ENCODE measurements around the gene POU6F2.

Gene POU6F2

GRCh38 chr7:39202041-39202440, 224.3 kb downstream of the POU6F2 start:
- no peak for DNase-seq (ENCODE audit: low spot score)
- in situ Hi-C loops (cut with MboI; ENCODE audit: low pct_unique_long_range_greater_than_20kb, low sequenced_read_pairs, unreplicated experiment): no loop called here
- TF ChIP-seq, protein P1, sequence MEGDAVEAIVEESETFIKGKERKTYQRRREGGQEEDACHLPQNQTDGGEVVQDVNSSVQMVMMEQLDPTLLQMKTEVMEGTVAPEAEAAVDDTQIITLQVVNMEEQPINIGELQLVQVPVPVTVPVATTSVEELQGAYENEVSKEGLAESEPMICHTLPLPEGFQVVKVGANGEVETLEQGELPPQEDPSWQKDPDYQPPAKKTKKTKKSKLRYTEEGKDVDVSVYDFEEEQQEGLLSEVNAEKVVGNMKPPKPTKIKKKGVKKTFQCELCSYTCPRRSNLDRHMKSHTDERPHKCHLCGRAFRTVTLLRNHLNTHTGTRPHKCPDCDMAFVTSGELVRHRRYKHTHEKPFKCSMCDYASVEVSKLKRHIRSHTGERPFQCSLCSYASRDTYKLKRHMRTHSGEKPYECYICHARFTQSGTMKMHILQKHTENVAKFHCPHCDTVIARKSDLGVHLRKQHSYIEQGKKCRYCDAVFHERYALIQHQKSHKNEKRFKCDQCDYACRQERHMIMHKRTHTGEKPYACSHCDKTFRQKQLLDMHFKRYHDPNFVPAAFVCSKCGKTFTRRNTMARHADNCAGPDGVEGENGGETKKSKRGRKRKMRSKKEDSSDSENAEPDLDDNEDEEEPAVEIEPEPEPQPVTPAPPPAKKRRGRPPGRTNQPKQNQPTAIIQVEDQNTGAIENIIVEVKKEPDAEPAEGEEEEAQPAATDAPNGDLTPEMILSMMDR (IDR thresholded peaks at IDR 0.05; ENCODE audit: extremely low read depth, insufficient read depth, missing control alignments): no peak

DNA sequence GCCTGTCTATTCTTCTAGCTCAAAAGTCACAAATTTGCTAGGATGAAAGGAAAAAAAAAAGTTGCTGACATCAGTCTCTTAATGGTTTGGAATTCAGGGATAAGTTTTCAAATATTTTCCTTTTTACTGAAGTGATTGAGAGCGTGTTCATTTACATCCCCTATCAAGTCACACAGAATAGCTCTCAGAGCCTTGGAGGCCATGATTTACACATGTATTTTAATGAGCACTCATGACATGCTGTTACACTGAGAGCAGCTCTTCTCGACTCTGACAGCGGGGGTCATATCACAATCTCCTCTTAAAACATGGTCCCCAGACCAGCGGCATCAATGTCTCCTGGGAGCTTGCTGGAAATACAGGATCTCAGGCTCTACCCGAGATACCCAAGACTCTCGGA, 232.7 kb downstream of the POU6F2 start:
- no peak for DNase-seq (ENCODE audit: low spot score)
- TF ChIP-seq, protein P1 (IDR thresholded peaks at IDR 0.05; ENCODE audit: extremely low read depth, insufficient read depth, missing control alignments): no peak
- in situ Hi-C loops (cut with MboI; ENCODE audit: low pct_unique_long_range_greater_than_20kb, low sequenced_read_pairs, unreplicated experiment): no loop called here

GRCh38 chr7:39211581-39211980, 233.9 kb downstream of the POU6F2 start:
- in situ Hi-C loops (cut with MboI; ENCODE audit: low pct_unique_long_range_greater_than_20kb, low sequenced_read_pairs, unreplicated experiment): no loop called here
- TF ChIP-seq, protein P1 (IDR thresholded peaks at IDR 0.05; ENCODE audit: extremely low read depth, insufficient read depth, missing control alignments): no peak

GRCh38 chr7:39212876-39213275, 235.2 kb downstream of the POU6F2 start:
- DNase-seq (ENCODE audit: low spot score): no peak
- TF ChIP-seq, protein P1 (IDR thresholded peaks at IDR 0.05; ENCODE audit: extremely low read depth, insufficient read depth, missing control alignments): no peak
- in situ Hi-C loops (cut with MboI; ENCODE audit: low pct_unique_long_range_greater_than_20kb, low sequenced_read_pairs, unreplicated experiment): no loop called here

More at GRCh38 chr7:39211581-39211980, 233.9 kb downstream of the POU6F2 start:
- DNase-seq (ENCODE audit: low spot score): no peak

DNA sequence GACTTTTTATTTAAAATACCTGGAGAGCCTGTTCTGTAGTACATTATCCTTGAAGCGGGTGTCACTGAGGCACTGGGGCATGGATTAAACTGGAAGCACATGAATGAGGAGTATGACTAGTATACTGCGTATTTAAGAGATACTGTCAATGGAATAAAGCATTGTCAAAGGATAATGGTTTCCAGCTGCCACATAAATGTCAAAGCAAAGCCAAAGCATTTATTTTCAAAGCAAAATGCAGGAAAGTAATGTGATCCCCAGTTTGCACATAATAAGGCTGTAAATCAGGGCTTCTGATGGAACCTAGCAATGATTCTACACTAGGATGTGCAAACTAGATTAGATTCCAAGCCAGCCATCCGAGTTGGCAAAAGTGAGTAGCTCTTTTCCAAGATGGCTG, 240.1 kb downstream of the POU6F2 start:
- TF ChIP-seq, protein P1 (IDR thresholded peaks at IDR 0.05; ENCODE audit: extremely low read depth, insufficient read depth, missing control alignments): no peak
- in situ Hi-C loops (cut with MboI; ENCODE audit: low pct_unique_long_range_greater_than_20kb, low sequenced_read_pairs, unreplicated experiment): no loop called here

GRCh38 chr7:39219869-39220268, 242.2 kb downstream of the POU6F2 start:
- in situ Hi-C loops (cut with MboI; ENCODE audit: low pct_unique_long_range_greater_than_20kb, low sequenced_read_pairs, unreplicated experiment): no loop called here
- DNase-seq (ENCODE audit: low spot score): no peak
- TF ChIP-seq, protein P1 (IDR thresholded peaks at IDR 0.05; ENCODE audit: extremely low read depth, insufficient read depth, missing control alignments): no peak

More for the DNA sequence above, 240.1 kb downstream of the POU6F2 start:
- DNase-seq (ENCODE audit: low spot score): no peak

DNA sequence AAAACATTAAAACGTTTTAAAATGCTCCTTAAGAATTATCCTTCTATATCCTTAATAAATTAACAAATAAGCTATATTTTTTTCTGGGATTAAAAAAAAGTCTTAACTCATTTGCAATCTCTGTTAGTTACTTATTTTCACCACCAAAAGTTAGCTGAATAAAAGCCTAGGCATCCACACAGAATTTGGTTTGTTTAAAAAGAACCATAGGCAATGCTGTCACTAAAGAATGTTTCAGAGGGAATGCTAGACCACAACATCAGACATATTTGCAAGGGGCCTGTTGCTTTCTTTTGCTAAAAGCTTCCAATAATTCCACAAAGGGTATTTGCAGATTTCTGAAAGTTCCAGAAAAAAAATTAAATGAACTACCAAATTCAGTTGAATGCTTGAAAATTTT, 244.2 kb downstream of the POU6F2 start:
- DNase-seq (ENCODE audit: low spot score): no peak
- TF ChIP-seq, protein P1 (IDR thresholded peaks at IDR 0.05; ENCODE audit: extremely low read depth, insufficient read depth, missing control alignments): no peak
- in situ Hi-C loops (cut with MboI; ENCODE audit: low pct_unique_long_range_greater_than_20kb, low sequenced_read_pairs, unreplicated experiment): no loop called here
